HG03565 (cell line): ENCODE measurements around the gene MRPL44.

Experiments
- ATAC-seq: cut with Tn5 transposase; IDR thresholded peaks from one replicate; pipeline ENCODE4 v1.9.1; 2021; ENCODE audit warnings: mild to moderate bottlenecking, moderate library complexity; ENCODE audit not compliant: unreplicated experiment

The MRPL44 gene

DNA sequence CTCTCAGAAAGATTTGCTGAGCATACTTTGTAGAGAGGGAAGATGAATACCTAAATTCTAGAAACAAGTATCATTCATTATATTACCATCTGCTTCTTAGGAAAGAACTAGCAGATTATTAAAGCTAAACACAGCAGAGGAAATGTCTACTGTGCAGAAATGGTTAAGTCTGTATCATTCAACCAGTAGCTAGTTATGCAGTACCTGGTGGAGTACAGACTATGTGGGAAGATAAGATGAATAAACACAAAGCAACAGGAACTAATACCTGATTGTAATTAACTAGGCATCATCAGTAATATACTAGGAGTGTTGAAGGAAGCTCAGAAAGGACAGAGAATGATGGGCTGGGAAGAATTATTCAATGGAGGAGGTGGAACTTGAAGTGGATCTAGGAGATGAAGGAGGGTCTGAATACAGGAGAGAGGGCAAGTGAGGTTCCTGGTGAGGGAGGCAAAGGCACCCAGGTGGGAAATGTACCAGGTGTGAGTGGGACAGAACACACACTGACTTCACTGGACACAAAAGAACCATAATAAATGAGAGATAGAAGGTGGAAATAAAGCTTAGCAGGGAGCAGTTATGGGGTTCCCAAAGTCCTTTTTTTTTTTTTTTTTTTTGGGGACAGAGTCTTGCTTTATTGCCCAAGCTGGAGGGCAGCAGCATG is 21.7 kb upstream of the MRPL44 start:
- ATAC-seq: no peak

DNA sequence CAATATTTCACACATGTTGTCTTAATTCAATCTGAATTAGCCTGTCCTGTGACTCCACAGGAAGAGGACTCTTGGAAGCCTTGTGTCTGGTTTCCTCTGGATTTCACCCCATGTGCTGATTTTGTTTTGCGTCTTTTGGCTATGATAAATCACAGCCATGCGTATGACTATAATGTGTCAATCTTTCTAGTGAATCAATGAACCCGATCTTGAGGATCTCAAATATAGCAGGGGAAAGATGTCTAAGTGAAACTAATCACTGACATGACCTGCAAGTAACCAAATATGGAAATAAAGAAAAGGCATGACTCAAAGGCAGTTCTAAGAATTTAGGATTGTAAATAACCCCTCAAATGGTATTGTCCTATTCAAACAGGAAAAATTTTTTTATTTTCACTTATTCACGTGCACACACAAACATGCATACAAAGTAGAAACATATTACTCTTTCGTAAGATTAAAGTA is 20.4 kb upstream of the MRPL44 start:
- ATAC-seq: no peak

DNA sequence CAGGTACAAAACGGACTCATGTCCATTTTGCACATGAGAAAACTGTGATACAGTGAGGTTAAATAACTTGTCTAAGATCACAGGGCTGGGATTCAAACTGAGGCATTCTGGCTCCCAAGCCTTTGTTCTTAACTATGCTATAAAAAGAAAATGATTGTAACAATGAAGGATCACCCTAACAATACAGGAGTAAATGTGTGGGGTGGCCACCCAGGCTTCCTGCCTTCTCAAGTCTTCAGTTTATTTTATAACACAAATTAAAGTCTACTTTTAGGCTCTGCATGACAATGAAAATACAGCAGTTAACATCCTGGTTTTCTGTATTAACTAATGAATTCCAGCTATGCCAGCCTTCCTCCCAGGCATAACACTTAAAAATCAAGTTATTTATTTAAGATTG is 19.7 kb upstream of the MRPL44 start:
- no peak for ATAC-seq

DNA sequence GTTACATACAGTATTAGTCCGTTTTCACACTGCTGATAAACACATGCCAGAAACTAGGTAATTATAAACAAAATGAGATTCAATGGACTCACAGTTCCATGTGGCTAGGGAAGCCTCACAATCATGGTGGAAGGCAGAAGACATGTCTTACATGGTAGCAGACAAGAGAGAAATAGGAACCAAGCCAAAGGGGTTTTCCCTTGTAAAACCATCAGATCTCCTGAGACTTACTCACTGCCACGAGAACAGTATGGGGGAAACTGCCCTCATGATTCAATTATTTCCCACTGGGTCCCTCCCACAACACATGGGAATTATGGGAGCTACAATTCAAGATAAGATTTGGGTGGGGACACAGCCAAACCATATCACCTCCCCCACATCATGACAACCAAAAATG is 17.8 kb upstream of the MRPL44 start:
- peak; percentile 26 for ATAC-seq

DNA sequence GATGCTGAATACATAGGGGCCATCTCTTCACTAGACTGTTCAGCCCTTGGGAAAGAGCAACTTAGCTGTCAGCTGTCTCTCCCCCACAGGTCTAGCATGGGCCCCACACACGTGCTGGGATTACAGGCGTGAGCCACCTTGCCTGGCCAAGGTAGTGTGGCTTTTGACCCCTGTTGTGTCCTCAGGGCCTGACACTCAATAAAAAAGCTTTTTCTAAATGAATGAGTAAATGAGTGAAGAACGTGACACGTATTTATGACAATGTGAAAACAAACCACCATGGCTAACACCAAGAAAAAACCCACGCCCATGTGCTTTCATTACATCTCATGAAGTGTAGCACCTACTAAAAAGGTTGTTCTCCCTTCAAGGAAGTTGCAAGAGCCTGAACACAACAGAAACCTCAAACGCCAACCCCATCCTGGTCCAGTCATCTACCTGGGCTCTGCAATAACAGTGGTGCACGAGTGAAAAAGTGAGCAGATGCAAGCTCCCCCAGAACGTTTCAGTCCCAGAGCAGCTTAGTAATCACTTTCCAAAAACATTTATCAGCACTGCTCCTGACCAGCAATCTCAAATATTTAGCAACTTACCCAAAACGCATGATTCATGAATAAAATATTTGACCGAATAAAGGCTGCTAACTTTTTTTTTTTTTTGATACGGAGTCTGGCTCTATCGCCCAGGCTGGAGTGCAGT is 15.5 kb upstream of the MRPL44 start:
- peak; percentile 64 for ATAC-seq

DNA sequence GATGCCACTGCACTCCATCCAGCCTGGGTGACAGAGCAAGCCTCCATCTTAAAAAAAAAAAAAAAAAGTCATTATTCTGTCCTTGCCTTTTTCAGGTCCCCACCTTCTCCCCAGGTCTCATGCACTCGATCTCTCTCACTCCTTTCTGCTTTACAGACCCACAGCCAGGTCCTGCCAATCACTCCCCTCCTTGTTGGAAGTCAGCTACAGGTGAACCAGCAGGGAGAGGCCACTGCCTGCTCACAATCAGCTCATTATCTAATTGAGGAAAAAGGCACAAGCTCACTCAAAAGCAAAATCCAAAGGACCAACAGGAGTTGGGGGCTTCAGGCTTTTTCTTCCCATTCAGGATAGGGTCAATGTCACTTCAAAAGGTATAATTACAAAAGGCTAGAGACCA is 14.1 kb upstream of the MRPL44 start:
- no peak for ATAC-seq

DNA sequence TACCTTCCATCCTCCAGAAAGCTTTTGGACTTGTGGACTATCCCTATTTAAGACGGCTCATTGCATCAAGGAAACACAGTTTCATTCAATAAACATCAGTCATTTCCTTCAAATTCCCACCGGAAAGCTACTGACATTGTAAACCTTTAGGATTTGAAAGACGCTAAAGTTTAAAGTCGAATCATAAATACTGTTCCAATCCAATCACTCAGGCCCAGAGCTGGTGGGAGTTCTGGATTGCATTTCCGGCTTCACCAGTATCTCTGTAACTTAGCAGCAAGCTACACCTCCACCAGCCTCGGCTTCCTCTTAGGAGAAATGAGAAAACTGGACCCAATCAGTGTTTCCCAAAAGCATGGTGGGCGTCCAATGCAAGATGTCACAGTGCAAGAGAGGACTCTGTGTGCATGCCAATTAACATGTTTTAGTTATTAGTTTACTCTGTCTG is 13.7 kb upstream of the MRPL44 start:
- ATAC-seq: no peak

DNA sequence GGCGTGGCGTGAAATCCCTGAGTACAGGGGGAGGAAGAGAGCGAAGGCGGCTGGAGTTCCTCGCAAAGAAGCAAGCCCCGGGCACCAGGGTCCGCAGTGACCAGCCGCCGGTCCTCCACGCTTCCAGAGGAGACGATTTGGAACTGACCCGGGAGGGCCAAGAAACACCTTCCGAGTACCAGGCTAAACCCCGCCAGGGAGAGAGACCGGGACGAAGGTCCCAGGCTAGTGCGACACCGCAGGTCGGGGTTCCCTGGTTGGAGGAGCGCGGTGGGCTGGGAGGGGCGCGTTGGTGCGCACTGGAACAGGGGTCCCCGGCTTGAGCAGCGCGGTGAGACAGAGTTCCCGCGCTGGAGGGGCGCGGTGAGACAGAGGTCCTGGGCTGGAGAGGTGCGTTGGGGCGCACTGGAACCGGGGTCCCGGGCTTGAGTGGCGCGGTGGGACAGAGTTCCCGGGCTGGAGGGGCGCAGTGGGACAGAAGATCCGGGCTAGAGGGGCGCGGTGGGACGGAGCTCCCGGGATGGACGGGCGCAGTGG is 13.0 kb upstream of the MRPL44 start:
- ATAC-seq: no peak

DNA sequence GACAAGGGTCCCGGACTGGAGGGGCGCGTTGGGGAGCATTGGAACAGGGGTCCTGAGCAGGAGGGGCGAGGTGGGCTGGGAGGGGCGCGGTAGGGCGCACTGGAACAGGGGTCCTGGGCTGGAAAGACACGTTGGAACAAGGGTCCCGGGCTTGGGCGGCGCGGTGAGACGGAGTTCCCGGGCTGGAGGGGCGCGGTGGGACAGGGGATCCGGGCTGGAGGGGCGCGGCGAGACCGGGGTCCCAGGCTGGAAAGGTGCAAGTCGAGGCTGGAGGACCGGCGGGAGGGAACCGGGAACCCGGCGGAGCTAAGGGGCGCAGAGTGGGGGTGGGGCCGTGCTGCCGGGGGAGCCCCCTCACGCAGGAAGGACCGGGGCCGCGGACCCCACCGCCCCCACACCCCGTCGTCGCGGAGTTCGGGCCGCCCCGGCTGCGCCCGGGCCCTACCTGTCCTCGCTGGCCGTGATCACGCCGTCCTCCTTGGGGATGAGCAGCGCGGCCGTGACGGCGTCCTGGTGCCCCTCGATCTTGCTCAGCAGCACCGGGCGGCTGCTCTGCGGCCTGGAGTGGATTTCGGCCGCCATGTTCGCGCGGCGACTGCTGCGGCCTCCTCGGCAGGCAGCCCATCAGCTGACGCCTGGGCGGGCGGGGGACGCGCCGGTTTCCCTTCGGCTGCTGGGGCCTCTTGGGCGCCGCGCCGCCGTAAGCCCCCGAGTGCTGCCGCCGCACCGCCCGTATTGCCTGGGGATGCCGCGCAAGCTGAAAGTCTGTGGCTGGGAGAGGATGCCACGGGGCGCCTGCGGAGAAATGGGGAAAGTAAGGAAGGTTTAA is 12.3 kb upstream of the MRPL44 start, which contains the start of gene WDFY1:
WDFY1 (minus strand) TSS at position 633 of the 829 bp plus-strand sequence; CDS start at position 582, 51 bp downstream.
- ATAC-seq: peak; percentile 62

DNA sequence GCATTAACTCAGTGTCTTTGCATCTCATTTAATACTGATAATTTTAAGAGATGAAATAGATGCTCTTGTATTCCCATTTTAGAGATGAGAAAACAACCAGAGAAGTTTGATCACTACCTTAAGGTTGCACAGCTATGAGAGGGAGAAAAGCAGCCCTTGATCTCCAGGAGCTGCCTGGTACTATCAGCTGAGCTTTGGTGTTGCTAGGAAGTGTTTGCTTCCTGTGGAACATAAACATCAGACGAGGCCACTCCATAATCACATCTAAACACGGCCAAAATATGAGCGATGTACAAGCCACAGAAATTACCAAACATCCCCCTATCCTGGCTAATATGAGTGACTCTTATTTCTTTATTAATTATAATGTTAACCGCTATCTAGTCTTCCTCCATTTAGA is 11.5 kb upstream of the MRPL44 start:
- ATAC-seq: no peak

DNA sequence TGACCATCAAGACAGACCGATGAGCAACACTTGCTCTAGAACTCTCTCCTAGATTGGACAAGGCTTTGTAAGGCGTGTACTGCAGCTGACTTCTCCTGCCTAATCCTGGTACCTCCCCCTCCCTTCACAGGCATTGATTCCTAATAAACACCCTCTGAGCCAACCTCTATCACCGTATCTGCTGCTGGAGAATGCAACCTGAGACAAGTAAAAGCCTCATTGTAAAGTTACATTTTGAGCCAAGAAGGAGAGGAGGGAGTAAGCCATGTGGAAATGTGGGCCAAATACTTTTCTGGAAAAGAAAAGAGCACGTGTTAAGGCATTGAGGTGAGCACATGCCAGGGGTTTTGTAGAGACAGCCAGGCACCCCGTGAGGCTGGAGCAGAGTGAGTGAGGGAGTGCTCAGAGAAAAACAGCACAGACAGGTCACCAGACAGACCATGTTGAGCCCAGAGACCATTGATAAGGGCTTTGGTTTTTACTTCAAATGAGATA is 9.5 kb upstream of the MRPL44 start:
- no peak for ATAC-seq

DNA sequence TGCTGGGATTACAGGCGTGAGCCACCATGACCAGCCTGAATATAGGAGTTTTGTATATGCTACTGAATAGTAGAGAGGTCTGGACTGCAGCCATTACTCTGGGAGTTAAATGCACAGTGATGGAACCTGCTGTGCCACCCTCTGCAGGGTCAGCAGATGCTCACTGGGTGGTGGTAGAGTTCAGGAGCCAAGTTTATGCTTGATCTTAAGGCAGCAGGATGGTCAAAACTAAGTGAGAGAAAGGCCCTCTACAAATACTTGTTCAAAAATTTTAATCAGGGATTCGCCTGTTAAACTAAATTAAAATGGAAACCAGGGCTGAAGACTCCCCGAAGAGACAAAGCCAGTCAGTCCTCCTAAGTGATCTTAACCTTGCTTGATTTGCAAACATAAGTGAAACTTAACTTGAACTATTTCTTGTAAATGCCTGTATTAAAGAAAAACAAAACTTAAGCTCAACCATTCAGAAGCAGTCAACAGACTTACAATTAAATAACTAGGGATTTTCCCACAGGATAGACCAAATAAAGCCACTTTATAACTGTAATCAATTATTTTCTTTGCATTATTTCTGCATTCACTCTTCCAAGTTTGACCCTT is 7.9 kb upstream of the MRPL44 start:
- ATAC-seq: no peak

DNA sequence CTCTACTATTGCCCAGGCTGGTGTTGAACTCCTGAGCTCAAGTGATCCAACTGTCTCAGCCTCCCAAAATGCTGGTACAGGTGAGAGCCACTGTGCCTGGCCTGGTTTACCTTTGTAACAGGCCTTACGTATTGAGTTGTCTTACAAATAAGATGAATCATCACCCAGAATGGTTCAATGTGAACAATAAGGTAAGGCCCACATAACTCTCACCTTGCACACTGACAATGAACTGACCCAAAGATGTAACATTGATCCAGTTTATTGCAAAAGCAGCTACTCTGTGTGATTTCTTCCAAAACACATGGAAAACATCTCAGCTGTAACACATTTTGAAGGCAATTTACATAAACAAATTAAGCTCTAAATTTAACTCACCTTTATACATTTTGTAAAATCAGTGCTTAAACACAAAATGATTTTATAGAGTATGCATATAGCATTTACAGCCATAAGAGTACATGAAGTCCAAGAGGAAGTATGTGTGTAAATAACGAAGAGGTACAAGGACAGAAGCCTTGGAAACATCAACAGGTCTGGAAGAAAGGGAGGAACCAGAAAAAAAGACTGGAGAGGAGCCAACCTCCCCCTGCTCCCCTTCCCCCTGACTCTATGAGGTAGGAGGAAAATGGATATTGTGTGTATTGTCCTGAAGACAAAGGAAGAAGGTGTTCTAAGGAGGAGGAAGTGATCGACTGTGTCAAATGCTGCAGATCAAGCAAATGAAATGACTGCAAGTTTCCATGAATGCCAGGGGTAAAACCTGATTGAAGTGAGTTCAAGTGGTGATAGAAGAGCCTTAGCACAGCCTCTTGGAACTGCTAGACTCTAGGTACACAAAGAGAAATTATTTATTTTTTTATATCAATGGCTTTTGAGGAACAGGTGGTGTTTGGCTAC is 6.6 kb upstream of the MRPL44 start:
- ATAC-seq: no peak

DNA sequence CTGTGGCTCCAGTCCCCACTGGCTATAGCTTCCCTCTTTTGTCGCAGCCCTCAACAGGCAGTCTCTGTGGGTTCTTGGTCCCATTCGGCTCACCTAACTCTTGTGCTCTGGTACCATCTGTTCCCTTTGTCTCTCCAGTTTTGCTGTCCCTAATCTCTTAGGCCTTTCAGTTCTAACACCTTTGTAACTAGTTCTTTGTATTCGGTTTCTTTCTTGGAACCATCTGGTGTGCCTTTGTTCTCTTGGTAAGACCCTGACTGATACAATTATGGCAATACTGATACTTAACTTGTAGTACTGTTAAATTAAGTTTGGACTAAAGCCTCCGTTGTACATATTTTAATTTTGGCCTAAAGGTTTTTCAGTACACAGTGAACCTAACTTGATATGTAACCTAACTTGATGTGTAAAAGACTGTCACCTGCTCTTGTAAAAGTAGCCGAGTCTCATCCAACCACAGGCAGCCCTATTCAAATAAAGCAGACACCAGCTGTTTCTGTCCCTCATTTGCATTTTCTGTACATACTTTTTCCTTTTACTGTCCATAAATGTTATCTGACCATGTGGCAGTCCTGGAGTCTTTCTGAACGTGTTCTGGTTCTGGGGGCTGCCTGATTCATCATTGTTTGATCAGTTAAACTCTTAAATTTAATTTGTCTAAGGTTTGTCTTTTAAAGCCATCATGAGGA is 4.8 kb upstream of the MRPL44 start:
- peak; percentile 47 for ATAC-seq

DNA sequence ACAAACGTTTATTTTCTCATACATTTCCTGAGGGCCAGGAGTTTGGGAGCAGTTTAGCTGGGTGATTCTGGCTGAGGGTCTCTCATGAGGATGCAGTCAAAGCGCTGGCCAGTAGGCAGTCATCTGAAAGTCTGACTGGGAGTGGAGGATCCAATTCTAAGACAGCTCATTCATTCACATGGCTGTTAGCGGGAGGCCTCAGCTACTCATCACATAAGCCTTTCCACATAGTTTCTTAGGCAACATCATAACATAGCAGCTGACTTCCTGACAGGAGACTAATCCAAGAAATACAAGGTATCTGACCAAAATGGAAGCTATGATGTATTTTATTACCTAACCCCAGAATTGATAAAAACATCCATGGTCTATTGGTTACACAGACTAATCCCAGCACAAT is 2.9 kb upstream of the MRPL44 start:
- no peak for ATAC-seq

DNA sequence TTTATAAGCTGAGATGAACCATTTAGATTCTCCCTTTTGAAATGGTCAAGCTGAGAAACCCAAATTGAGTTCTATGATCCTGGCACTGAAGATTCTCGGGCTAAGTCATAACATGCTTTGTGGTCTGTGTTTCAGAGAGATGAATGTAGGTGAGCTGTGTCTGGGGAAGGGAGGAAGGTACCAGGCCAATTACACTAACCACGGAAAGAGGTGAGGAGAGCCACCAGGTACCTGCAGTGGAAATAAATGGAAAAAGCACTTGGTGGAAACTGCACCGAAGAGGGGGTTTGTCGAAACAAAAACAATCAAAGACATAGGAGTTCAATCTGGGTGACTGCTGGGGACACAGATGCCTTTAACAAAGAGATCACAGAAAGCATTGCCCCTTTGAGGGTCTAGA is 963 bp upstream of the MRPL44 start:
- peak; percentile 27 for ATAC-seq

DNA sequence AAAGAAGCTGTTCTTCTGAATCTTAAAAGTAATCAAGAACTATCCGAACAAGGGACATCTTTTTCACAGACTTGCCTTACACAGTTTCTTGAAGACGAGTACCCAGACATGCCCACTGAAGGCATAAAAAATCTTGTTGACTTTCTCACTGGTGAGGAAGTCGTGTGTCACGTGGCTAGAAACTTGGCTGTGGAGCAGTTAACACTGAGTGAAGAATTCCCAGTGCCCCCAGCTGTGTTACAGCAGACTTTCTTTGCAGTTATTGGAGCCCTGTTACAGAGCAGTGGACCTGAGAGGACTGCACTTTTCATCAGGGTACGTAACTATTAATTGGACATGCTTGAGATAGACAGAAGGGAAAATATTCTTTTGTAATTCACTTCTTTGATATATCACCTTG is 2.4 kb downstream of the MRPL44 start:
- ATAC-seq: no peak

DNA sequence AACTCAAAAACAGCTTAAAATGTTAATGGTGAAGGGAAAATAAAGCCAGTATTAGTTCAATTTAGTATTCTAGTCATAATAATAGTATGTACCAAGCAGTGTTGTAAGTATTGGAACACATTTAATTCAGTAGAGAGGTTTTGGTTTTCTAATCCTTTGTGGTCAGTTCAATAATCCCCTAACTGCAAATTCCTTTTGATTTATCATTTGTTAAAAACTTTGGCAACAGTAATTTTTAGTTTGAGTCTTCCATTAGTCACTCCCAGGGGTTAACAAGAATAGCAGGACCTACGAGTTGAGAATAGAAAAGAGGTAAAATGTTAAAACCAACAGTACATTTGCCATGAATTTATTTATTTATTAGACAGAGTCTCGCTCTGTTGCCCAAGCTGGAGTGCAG is 10.7 kb downstream of the MRPL44 start:
- ATAC-seq: no peak

DNA sequence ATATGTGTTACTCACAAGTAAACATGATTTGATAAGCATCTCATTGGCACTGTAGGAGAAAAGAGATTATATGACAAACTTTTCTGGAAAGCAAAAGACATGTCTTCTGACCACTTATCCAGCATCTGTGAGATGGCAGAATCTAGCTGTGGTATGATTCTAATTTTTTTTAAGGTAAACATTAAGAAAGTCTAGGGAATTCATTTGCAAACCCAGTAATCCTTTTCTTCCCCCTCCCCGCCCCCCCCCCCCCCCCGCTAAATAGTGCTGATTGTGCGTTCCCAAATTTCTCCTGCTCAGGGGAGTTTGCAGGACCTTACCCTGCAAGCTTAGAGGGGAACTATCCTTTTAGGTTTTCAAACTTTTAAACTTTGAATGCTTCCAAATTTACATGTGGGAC is 12.1 kb downstream of the MRPL44 start:
- no peak for ATAC-seq
